ENCODE data around the gene HAVCR2.
A peak's percentile ranks its signal among the peaks of the same experiment; 100 is the strongest.

Gene HAVCR2

DNA sequence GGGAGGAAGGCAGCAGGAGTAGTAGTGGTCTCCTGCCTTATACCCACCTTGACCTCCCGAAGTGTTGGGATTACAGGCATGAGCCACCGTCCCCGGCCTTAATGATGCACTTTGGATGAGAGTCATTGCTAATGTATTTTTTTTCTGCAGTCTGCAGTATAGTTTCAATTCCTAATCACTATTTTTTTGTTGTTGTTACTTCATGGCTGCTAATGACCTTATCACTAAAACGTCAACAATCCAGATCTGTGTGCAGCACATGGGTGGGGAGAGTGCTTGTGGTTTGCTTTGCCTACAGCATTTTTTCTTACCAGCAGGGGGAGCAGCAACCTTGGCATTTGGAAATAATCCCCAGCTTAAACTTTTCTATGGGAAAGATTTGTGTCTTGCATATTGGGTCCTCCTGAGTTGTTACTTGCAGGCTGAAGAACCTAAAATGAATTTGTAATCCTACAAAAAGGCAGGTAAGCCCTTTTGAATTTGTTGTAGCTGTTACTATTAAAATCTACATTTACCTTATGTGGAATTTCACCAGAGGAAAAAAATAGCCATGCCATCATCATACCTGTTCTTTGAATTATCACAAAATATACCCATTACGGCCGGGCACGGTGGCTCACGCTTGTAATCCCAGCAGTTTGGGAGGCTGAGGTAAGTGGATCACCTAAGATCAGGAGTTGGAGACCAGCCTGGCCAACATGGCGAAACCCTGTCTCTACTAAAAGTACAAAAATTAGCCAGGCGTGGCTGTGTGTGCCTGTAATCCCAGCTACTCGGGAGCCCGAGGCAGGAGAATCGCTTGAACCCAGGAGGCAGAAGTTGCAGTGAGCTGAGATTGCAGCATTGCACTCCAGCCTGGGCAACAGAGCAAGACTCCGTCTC is 40.1 kb upstream of the HAVCR2 start:
- no peak overlapping the region for H2BK120ac ChIP-seq (ENCODE audit: low read depth, low read length)
- no peaks in the 10 kb centered on the region for H3K9me3 ChIP-seq (replicated peaks in 1 of 2; ENCODE audit: control insufficient read depth in 2 of 2, insufficient read depth in 1 of 2, low read depth in 1 of 2, low read length in 2 of 2)
- peak; percentile 64 for DNase-seq (ENCODE audit: low spot score)

GRCh38 chr5:157143127-157143971 is 34.5 kb upstream of the HAVCR2 start:
- no peak overlapping the region for H2BK5ac ChIP-seq (ENCODE audit: low read length)
- no peak overlapping the region for H3K14ac ChIP-seq (ENCODE audit: low read length)
- H3K4me1 ChIP-seq (ENCODE audit: control insufficient read depth in 2 of 2, insufficient read depth in 1 of 2, low read depth in 1 of 2, low read length in 2 of 2) = no peaks in the 10 kb centered on the region
- no peak overlapping the region for H4K8ac ChIP-seq (ENCODE audit: low read depth, low read length)
- no CpG with 5 or more reads among the region's 33 CpGs for WGBS, 2 donors (ENCODE audit: extremely low coverage in 2 of 2, insufficient read length in 2 of 2, insufficient replicate concordance in 1 of 2)
- no peak overlapping the region for H3K4ac ChIP-seq (ENCODE audit: low read length)
- no peak overlapping the region for H3K4me2 ChIP-seq (ENCODE audit: insufficient read depth, low read length, poor library complexity, severe bottlenecking)
- peak overlapping the region; percentile 28 to 71 for H3K4me3 ChIP-seq (ENCODE audit: low read length in 2 of 2)
- no peak overlapping the region for H3K23ac ChIP-seq (ENCODE audit: low read depth, low read length, poor library complexity)
- H3K27me3 ChIP-seq (ENCODE audit: control insufficient read depth in 3 of 3, insufficient read depth in 3 of 3, low read depth in 1 of 3, low read length in 3 of 3) = no peaks in the 10 kb centered on the region
- H3K79me1 ChIP-seq (ENCODE audit: low read depth, low read length) = peaks cover 6% of the 10 kb centered on the region
- peak overlapping the region; percentile 89 for H2AFZ ChIP-seq (ENCODE audit: low read length)
- peaks cover 0 to 3% of the 10 kb centered on the region in 2 donors for H3K9me3 ChIP-seq (replicated peaks in 1 of 2; ENCODE audit: control insufficient read depth in 2 of 2, insufficient read depth in 1 of 2, low read depth in 1 of 2, low read length in 2 of 2)
- no peak overlapping the region for H2BK15ac ChIP-seq (ENCODE audit: low read length)
- peaks cover 4 to 24% of the 10 kb centered on the region in 2 donors for H3K36me3 ChIP-seq (replicated peaks in 1 of 2; ENCODE audit: control insufficient read depth in 2 of 2, insufficient read depth in 2 of 2, low read length in 2 of 2)
- no peak for DNase-seq (ENCODE audit: low spot score)
- H2BK120ac ChIP-seq (ENCODE audit: low read depth, low read length) = no peak overlapping the region
- no peak overlapping the region for H3K27ac ChIP-seq (replicated peaks; ENCODE audit: low read length)
- no peak overlapping the region for H4K91ac ChIP-seq (ENCODE audit: low read depth, low read length, poor library complexity)
- H3K9ac ChIP-seq (ENCODE audit: low read depth, low read length, poor library complexity) = no peak overlapping the region
- no peak overlapping the region for H2BK12ac ChIP-seq (ENCODE audit: low read length)
- H3K18ac ChIP-seq (ENCODE audit: low read length) = no peak overlapping the region
- no peak overlapping the region for H2AK5ac ChIP-seq (ENCODE audit: low read depth, low read length)

More for the DNA sequence above, 40.1 kb upstream of the HAVCR2 start:
- H2AFZ ChIP-seq (ENCODE audit: low read length) = no peak overlapping the region
- H2BK15ac ChIP-seq (ENCODE audit: low read length) = no peak overlapping the region
- no peak overlapping the region for H2AK5ac ChIP-seq (ENCODE audit: low read depth, low read length)
- no peak overlapping the region for H3K4me3 ChIP-seq (ENCODE audit: low read length in 2 of 2)
- no peaks in the 10 kb centered on the region for H3K79me1 ChIP-seq (ENCODE audit: low read depth, low read length)
- H3K27ac ChIP-seq (replicated peaks; ENCODE audit: low read length) = no peak overlapping the region
- no peak overlapping the region for H2BK12ac ChIP-seq (ENCODE audit: low read length)
- H2BK5ac ChIP-seq (ENCODE audit: low read length) = no peak overlapping the region
- H3K27me3 ChIP-seq (ENCODE audit: control insufficient read depth in 3 of 3, insufficient read depth in 3 of 3, low read depth in 1 of 3, low read length in 3 of 3) = no peaks in the 10 kb centered on the region
- H3K36me3 ChIP-seq (replicated peaks in 1 of 2; ENCODE audit: control insufficient read depth in 2 of 2, insufficient read depth in 2 of 2, low read length in 2 of 2) = no peaks in the 10 kb centered on the region
- no peak overlapping the region for H3K4ac ChIP-seq (ENCODE audit: low read length)
- H3K23ac ChIP-seq (ENCODE audit: low read depth, low read length, poor library complexity) = no peak overlapping the region
- H3K14ac ChIP-seq (ENCODE audit: low read length) = no peak overlapping the region
- H4K8ac ChIP-seq (ENCODE audit: low read depth, low read length) = no peak overlapping the region
- WGBS, 2 donors (ENCODE audit: extremely low coverage in 2 of 2, insufficient read length in 2 of 2, insufficient replicate concordance in 1 of 2) = no CpG with 5 or more reads among the region's 14 CpGs
- no peak overlapping the region for H3K18ac ChIP-seq (ENCODE audit: low read length)
- no peaks in the 10 kb centered on the region for H3K4me1 ChIP-seq (ENCODE audit: control insufficient read depth in 2 of 2, insufficient read depth in 1 of 2, low read depth in 1 of 2, low read length in 2 of 2)
- no peak overlapping the region for H4K91ac ChIP-seq (ENCODE audit: low read depth, low read length, poor library complexity)
- no peak overlapping the region for H3K9ac ChIP-seq (ENCODE audit: low read depth, low read length, poor library complexity)
- no peak overlapping the region for H3K4me2 ChIP-seq (ENCODE audit: insufficient read depth, low read length, poor library complexity, severe bottlenecking)

GRCh38 chr5:157142317-157143126 is 33.7 kb upstream of the HAVCR2 start, which contains the start of gene MED7:
MED7 (minus strand) TSS chr5:157142865; CDS start chr5:157139431, 3,434 bp downstream.
- WGBS, 2 donors (ENCODE audit: extremely low coverage in 2 of 2, insufficient read length in 2 of 2, insufficient replicate concordance in 1 of 2) = no CpG with 5 or more reads among the region's 48 CpGs

More at GRCh38 chr5:157142317-157143126, 33.7 kb upstream of the HAVCR2 start, which contains the start of gene MED7:
- Histone ChIP-seq H2AFZ (ENCODE audit: low read length) (peak within 1 kb of the TSS; percentile 89), H3K27me3 (ENCODE audit: control insufficient read depth in 3 of 3, insufficient read depth in 3 of 3, low read depth in 1 of 3, low read length in 3 of 3) (no peaks in the 10 kb centered on the region), H2BK5ac (ENCODE audit: low read length) (peak within 1 kb of the TSS; percentile 61), H3K14ac (ENCODE audit: low read length) (peak within 1 kb of the TSS; percentile 64), H3K4me1 (ENCODE audit: control insufficient read depth in 2 of 2, insufficient read depth in 1 of 2, low read depth in 1 of 2, low read length in 2 of 2) (no peaks in the 10 kb centered on the region), H3K4me2 (ENCODE audit: insufficient read depth, low read length, poor library complexity, severe bottlenecking) (peak within 1 kb of the TSS; percentile 60), H3K9me3 (replicated peaks in 1 of 2; ENCODE audit: control insufficient read depth in 2 of 2, insufficient read depth in 1 of 2, low read depth in 1 of 2, low read length in 2 of 2) (peaks cover 0 to 3% of the 10 kb centered on the region in 2 donors), H3K79me1 (ENCODE audit: low read depth, low read length) (peaks cover 6% of the 10 kb centered on the region), H4K8ac (ENCODE audit: low read depth, low read length) (no peak within 1 kb of the TSS), H3K9ac (ENCODE audit: low read depth, low read length, poor library complexity) (peak within 1 kb of the TSS; percentile 89), H3K4ac (ENCODE audit: low read length) (no peak within 1 kb of the TSS), H2BK120ac (ENCODE audit: low read depth, low read length) (no peak within 1 kb of the TSS), H3K27ac (replicated peaks; ENCODE audit: low read length) (peak within 1 kb of the TSS; percentile 55), H4K91ac (ENCODE audit: low read depth, low read length, poor library complexity) (no peak within 1 kb of the TSS), H3K18ac (ENCODE audit: low read length) (peak within 1 kb of the TSS; percentile 97), H3K36me3 (replicated peaks in 1 of 2; ENCODE audit: control insufficient read depth in 2 of 2, insufficient read depth in 2 of 2, low read length in 2 of 2) (peaks cover 7 to 32% of the 10 kb centered on the region in 2 donors), H2BK15ac (ENCODE audit: low read length) (no peak within 1 kb of the TSS), H2AK5ac (ENCODE audit: low read depth, low read length) (peak within 1 kb of the TSS; percentile 86), H3K23ac (ENCODE audit: low read depth, low read length, poor library complexity) (no peak within 1 kb of the TSS), H2BK12ac (ENCODE audit: low read length) (no peak within 1 kb of the TSS), H3K4me3 (ENCODE audit: low read length in 2 of 2) (peak within 1 kb of the TSS; percentile 71 to 94)
- DNase-seq (ENCODE audit: low spot score) = peak; percentile 96

Measured in neuronal stem cell (in vitro differentiated cells).